Measurements from ENCODE around the gene ESR1.

Gene ESR1

DNA sequence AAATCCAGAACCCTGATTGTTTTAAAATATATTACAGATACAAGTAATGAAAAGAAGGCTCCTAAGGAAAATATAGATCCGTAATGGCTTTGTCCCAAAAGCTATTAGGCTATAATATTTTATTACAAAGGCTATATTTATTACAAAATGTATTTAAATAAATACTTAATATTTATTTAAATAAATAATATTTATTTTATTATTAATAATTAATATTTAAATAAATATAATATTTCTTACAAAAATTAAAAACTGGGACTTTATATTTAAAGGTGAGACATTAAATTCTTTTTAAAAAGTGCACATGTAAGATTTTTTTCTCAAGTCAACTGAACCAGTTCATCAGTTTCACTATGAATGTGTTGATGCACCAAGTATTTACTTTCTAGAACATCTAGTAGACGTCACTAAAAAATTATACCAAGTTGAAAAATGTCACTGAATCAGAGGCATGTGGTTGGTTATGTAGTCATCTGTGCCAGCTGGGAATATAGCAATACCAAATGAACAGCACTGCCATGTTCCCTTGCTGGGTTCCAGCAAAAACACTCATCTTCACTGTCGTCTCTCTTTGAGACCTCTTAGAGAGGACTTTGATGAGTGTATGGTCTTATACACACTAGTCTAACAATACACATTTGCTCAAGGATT lies 278.9 kb downstream of the ESR1 start:
- H3K27me3 Mint-ChIP-seq, result peaks cover 4% of the 10 kb centered on the region
- no peak for DNase-seq
- H3K36me3 Mint-ChIP-seq, result no peaks in the 10 kb centered on the region
- H3K9me3 Mint-ChIP-seq, result peaks cover under 1% of the 10 kb centered on the region
- H3K27ac Mint-ChIP-seq, result no peak overlapping the region
- no peaks in the 10 kb centered on the region for H3K4me1 Mint-ChIP-seq
- CTCF ChIA-PET, result no interaction called here
- no peak overlapping the region for H3K4me3 Mint-ChIP-seq

- H3K36me3 Mint-ChIP-seq, result no peaks in the 10 kb centered on the region
- no peak overlapping the region for H3K4me3 Mint-ChIP-seq
- no peaks in the 10 kb centered on the region for H3K4me1 Mint-ChIP-seq
- no peaks in the 10 kb centered on the region for H3K9me3 Mint-ChIP-seq
- DNase-seq, result no peak
- CTCF ChIA-PET, result no interaction called here
- H3K27ac Mint-ChIP-seq, result no peak overlapping the region
- H3K27me3 Mint-ChIP-seq, result peaks cover 4% of the 10 kb centered on the region
Measured at GRCh38 chr6:152087096-152087495, 279.6 kb downstream of the ESR1 start.

- H3K4me1 Mint-ChIP-seq, result no peaks in the 10 kb centered on the region
- H3K4me3 Mint-ChIP-seq, result no peak overlapping the region
- no peaks in the 10 kb centered on the region for H3K36me3 Mint-ChIP-seq
- H3K9me3 Mint-ChIP-seq, result no peaks in the 10 kb centered on the region
- no peak for DNase-seq
- peaks cover 4% of the 10 kb centered on the region for H3K27me3 Mint-ChIP-seq
- no peak overlapping the region for H3K27ac Mint-ChIP-seq
- CTCF ChIA-PET, result no interaction called here
Measured at GRCh38 chr6:152087701-152088100, 280.2 kb downstream of the ESR1 start.

GRCh38 chr6:152089992-152090391 lies 282.5 kb downstream of the ESR1 start:
- H3K9me3 Mint-ChIP-seq, result no peaks in the 10 kb centered on the region
- CTCF ChIA-PET, result interaction anchor here (0.8 kb wide), 1 partner anchor 8 kb away, joined by 3 read pairs; no protein-coding TSS in a partner anchor
- DNase-seq, result no peak
- H3K36me3 Mint-ChIP-seq, result no peaks in the 10 kb centered on the region
- no peak overlapping the region for H3K4me3 Mint-ChIP-seq
- peaks cover 4% of the 10 kb centered on the region for H3K27me3 Mint-ChIP-seq
- H3K4me1 Mint-ChIP-seq, result no peaks in the 10 kb centered on the region
- no peak overlapping the region for H3K27ac Mint-ChIP-seq

GRCh38 chr6:152091201-152091600 lies 283.7 kb downstream of the ESR1 start:
- no peak for DNase-seq
- peaks cover 4% of the 10 kb centered on the region for H3K27me3 Mint-ChIP-seq
- no peaks in the 10 kb centered on the region for H3K36me3 Mint-ChIP-seq
- no peak overlapping the region for H3K4me3 Mint-ChIP-seq
- no peaks in the 10 kb centered on the region for H3K9me3 Mint-ChIP-seq
- CTCF ChIA-PET, result no interaction called here
- no peak overlapping the region for H3K27ac Mint-ChIP-seq
- no peaks in the 10 kb centered on the region for H3K4me1 Mint-ChIP-seq

GRCh38 chr6:152091851-152092341 lies 284.4 kb downstream of the ESR1 start:
- peaks cover 4% of the 10 kb centered on the region for H3K27me3 Mint-ChIP-seq
- H3K4me1 Mint-ChIP-seq, result no peaks in the 10 kb centered on the region
- no peaks in the 10 kb centered on the region for H3K9me3 Mint-ChIP-seq
- no peaks in the 10 kb centered on the region for H3K36me3 Mint-ChIP-seq
- no peak overlapping the region for H3K4me3 Mint-ChIP-seq
- no peak for DNase-seq
- CTCF ChIA-PET, result no interaction called here
- H3K27ac Mint-ChIP-seq, result no peak overlapping the region

GRCh38 chr6:152093711-152094110 lies 286.2 kb downstream of the ESR1 start:
- Mint-ChIP-seq H3K27ac (no peak overlapping the region), H3K4me1 (no peaks in the 10 kb centered on the region), H3K27me3 (peaks cover 4% of the 10 kb centered on the region), H3K9me3 (no peaks in the 10 kb centered on the region), H3K36me3 (no peaks in the 10 kb centered on the region), H3K4me3 (no peak overlapping the region)
- CTCF ChIA-PET, result no interaction called here
- no peak for DNase-seq

DNA sequence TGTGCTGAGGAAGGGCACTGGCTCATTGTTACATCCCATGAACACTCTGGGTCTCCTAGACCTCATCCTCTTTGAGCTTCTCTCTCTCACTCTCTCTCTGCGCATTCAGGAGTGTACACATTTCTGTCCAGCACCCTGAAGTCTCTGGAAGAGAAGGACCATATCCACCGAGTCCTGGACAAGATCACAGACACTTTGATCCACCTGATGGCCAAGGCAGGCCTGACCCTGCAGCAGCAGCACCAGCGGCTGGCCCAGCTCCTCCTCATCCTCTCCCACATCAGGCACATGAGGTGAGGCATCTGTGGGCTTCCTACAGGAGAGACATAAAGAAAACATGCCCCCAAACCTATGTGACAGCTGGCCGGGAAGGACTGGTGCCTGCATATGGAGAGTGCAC lies 286.8 kb downstream of the ESR1 start:
- no peak for DNase-seq
- Mint-ChIP-seq H3K36me3 (no peaks in the 10 kb centered on the region), H3K27me3 (peaks cover 4% of the 10 kb centered on the region), H3K4me3 (no peak overlapping the region), H3K27ac (no peak overlapping the region), H3K4me1 (no peaks in the 10 kb centered on the region), H3K9me3 (no peaks in the 10 kb centered on the region)
- CTCF ChIA-PET, result no interaction called here

DNA sequence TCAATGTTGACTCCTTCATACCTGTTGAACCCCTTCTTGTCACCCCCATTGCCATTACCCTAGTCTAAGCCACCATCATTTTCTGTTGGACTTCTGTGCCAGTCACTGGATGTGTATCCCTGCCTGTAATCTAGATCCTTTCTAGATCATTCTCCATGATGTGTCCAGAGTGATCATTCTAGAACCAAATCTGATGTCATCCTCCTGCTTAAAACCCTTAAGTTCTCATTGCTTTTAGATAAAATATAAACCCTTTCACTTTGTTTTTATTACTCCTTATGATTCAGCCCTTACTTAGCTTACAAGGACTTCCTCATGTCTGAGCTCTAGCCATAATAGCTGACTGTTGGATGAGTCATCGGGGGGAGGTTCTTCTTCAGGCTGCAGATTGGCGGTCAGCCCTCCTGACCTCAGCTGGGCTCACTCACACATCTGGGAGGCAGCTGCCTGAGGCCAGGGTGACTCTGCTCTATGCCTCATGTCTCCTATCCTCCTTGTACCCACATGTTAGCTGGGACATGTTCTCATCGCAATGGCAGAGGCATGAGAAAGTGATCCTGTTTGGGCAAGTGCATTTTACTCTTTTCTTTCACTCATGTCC lies 287.6 kb downstream of the ESR1 start:
- no peak for DNase-seq
- H3K4me3 Mint-ChIP-seq, result no peak overlapping the region
- CTCF ChIA-PET, result no interaction called here
- no peaks in the 10 kb centered on the region for H3K9me3 Mint-ChIP-seq
- no peak overlapping the region for H3K27ac Mint-ChIP-seq
- peaks cover 4% of the 10 kb centered on the region for H3K27me3 Mint-ChIP-seq
- no peaks in the 10 kb centered on the region for H3K36me3 Mint-ChIP-seq
- no peaks in the 10 kb centered on the region for H3K4me1 Mint-ChIP-seq

- Mint-ChIP-seq H3K36me3 (no peaks in the 10 kb centered on the region), H3K27ac (no peak overlapping the region), H3K9me3 (no peaks in the 10 kb centered on the region), H3K27me3 (peaks cover 3% of the 10 kb centered on the region), H3K4me1 (no peaks in the 10 kb centered on the region), H3K4me3 (no peak overlapping the region)
- no peak for DNase-seq
- CTCF ChIA-PET, result interaction anchor here (1.1 kb wide), 1 partner anchor 332 kb away, joined by 3 read pairs; no protein-coding TSS in a partner anchor
Measured at GRCh38 chr6:152096863-152097496, 289.5 kb downstream of the ESR1 start.

DNA sequence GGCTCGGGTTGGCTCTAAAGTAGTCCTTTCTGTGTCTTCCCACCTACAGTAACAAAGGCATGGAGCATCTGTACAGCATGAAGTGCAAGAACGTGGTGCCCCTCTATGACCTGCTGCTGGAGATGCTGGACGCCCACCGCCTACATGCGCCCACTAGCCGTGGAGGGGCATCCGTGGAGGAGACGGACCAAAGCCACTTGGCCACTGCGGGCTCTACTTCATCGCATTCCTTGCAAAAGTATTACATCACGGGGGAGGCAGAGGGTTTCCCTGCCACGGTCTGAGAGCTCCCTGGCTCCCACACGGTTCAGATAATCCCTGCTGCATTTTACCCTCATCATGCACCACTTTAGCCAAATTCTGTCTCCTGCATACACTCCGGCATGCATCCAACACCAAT lies 291.2 kb downstream of the ESR1 start:
- Mint-ChIP-seq H3K4me3 (no peak overlapping the region), H3K27ac (no peak overlapping the region), H3K27me3 (peaks cover 3% of the 10 kb centered on the region), H3K4me1 (no peaks in the 10 kb centered on the region), H3K36me3 (no peaks in the 10 kb centered on the region), H3K9me3 (no peaks in the 10 kb centered on the region)
- CTCF ChIA-PET, result interaction anchor here (1.1 kb wide), 1 partner anchor 27 kb away, joined by 4 read pairs; no protein-coding TSS in a partner anchor
- no peak for DNase-seq

GRCh38 chr6:152099446-152100182 lies 292.1 kb downstream of the ESR1 start:
- CTCF ChIA-PET, result interaction anchor here (1.1 kb wide), 1 partner anchor 26 kb away, joined by 4 read pairs; no protein-coding TSS in a partner anchor
- H3K27me3 Mint-ChIP-seq, result peaks cover 3% of the 10 kb centered on the region
- no peaks in the 10 kb centered on the region for H3K36me3 Mint-ChIP-seq
- no peaks in the 10 kb centered on the region for H3K9me3 Mint-ChIP-seq
- no peak overlapping the region for H3K27ac Mint-ChIP-seq
- no peaks in the 10 kb centered on the region for H3K4me1 Mint-ChIP-seq
- no peak for DNase-seq
- H3K4me3 Mint-ChIP-seq, result no peak overlapping the region

- H3K4me3 Mint-ChIP-seq, result no peak overlapping the region
Measured at GRCh38 chr6:152100183-152100618, 292.7 kb downstream of the ESR1 start.

GRCh38 chr6:152107973-152108372 lies 300.5 kb downstream of the ESR1 start:
- peaks cover 5% of the 10 kb centered on the region for H3K4me1 Mint-ChIP-seq
- CTCF ChIA-PET, result interaction anchor here (0.9 kb wide), 1 partner anchor 17 kb away, joined by 3 read pairs; no protein-coding TSS in a partner anchor

More at GRCh38 chr6:152100183-152100618, 292.7 kb downstream of the ESR1 start:
- H3K27me3 Mint-ChIP-seq, result peaks cover 3% of the 10 kb centered on the region
- CTCF ChIA-PET, result no interaction called here
- no peak overlapping the region for H3K27ac Mint-ChIP-seq
- no peaks in the 10 kb centered on the region for H3K36me3 Mint-ChIP-seq
- no peaks in the 10 kb centered on the region for H3K9me3 Mint-ChIP-seq
- no peak for DNase-seq
- H3K4me1 Mint-ChIP-seq, result no peaks in the 10 kb centered on the region

More at GRCh38 chr6:152107973-152108372, 300.5 kb downstream of the ESR1 start:
- no peaks in the 10 kb centered on the region for H3K36me3 Mint-ChIP-seq
- H3K9me3 Mint-ChIP-seq, result no peaks in the 10 kb centered on the region
- DNase-seq, result no peak
- no peak overlapping the region for H3K27ac Mint-ChIP-seq
- peaks cover 25% of the 10 kb centered on the region for H3K27me3 Mint-ChIP-seq
- H3K4me3 Mint-ChIP-seq, result no peak overlapping the region
